ENCODE results near the gene MAP3K14.
A peak's percentile ranks its signal among the peaks of the same experiment; 100 is the strongest.

MAP3K14 gene

GRCh38 chr17:45231481-45232116 lies 85.2 kb downstream of the MAP3K14 start:
- DNase-seq, result no peak

GRCh38 chr17:45230787-45231480 lies 85.9 kb downstream of the MAP3K14 start:
- no peak for DNase-seq

- no peak for DNase-seq
Observed at GRCh38 chr17:45230410-45230786, 86.4 kb downstream of the MAP3K14 start.

GRCh38 chr17:45229681-45230409 lies 87.0 kb downstream of the MAP3K14 start:
- no peak for DNase-seq

GRCh38 chr17:45228763-45229539 lies 87.9 kb downstream of the MAP3K14 start:
- peak; percentile 81 for DNase-seq

- DNase-seq, result no peak
Observed at GRCh38 chr17:45227926-45228762, 88.7 kb downstream of the MAP3K14 start.

GRCh38 chr17:45227101-45227925 lies 89.5 kb downstream of the MAP3K14 start:
- no peak for DNase-seq

- no peak for DNase-seq
Observed at GRCh38 chr17:45226576-45226975, 90.2 kb downstream of the MAP3K14 start.

GRCh38 chr17:45225964-45226530 lies 90.8 kb downstream of the MAP3K14 start:
- peak; percentile 90 for DNase-seq

- DNase-seq, result peak; percentile 47
Observed at GRCh38 chr17:45225051-45225700, 91.6 kb downstream of the MAP3K14 start.

- no peak for DNase-seq
Observed at GRCh38 chr17:45224671-45225050, 92.2 kb downstream of the MAP3K14 start.

- peak; percentile 33 for DNase-seq
Observed at GRCh38 chr17:45223539-45224528, 93.0 kb downstream of the MAP3K14 start.

GRCh38 chr17:45222996-45223538 lies 93.8 kb downstream of the MAP3K14 start:
- no peak for DNase-seq

- DNase-seq, result peak; percentile 34
Observed at GRCh38 chr17:45222289-45222995, 94.4 kb downstream of the MAP3K14 start.

GRCh38 chr17:45222014-45222288 lies 94.9 kb downstream of the MAP3K14 start:
- DNase-seq, result no peak

- DNase-seq, result peak; percentile 57
Observed at GRCh38 chr17:45221081-45222013, 95.5 kb downstream of the MAP3K14 start, which contains the start of gene FMNL1. FMNL1 (plus strand) TSS chr17:45221885; CDS start chr17:45222125, 240 bp downstream.

GRCh38 chr17:45220079-45220478 lies 96.7 kb downstream of the MAP3K14 start:
- DNase-seq, result no peak

Data from T-helper 9 cell (primary cell).